CD4-positive, alpha-beta T cell treated with Interleukin-12 subunit alpha and Interleukin-12 subunit beta, for 1 hour (primary cell): ENCODE data around the gene CNTN2.

Experiments used
- DNase-seq: peaks from one replicate; pipeline ENCODE4 v3.0.0-alpha.2; 2020

The CNTN2 gene

GRCh38 chr1:205025239-205025638 is 17.8 kb upstream of the CNTN2 start:
- DNase-seq = no peak

DNA sequence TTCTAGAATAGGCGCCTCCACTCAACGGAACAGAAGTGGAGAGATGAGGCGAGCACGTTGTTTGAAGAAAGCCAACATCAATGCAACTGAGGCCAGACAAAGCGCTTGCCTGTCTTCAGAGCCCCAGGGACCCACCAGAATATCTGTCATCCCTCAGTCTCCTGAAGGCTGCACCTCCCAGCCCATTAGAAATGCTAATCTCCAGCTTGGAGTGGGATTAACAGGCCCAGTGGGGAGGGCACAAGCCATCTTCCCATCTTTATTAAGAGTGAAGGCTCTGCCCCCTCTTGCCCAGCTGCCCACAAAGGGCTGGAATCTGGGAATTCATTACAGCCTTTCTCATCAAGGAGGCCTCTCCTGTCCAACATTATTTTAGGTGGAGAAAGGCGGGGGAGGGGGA is 16.8 kb upstream of the CNTN2 start:
- DNase-seq = no peak

GRCh38 chr1:205028390-205028789 is 14.6 kb upstream of the CNTN2 start:
- DNase-seq = no peak

GRCh38 chr1:205028924-205029323 is 14.1 kb upstream of the CNTN2 start:
- no peak for DNase-seq

DNA sequence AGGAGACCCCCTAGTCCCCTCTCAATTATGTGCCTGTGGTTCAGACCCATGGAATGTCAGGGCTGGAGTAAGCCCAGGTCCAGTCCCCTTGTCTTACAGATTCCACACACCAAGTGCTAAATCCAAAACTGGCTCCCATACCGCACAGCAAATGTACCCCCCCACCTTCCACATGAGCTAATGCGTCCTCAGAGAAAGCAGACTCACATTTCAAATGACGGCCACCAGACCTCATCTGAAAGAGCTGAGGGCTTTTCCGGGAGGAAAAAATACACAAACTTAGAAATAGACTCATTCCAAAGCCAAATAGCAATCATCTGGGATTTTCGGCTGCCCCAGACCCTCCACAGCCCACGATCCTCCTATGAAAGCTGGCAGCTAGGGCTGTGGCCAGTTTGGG is 12.8 kb upstream of the CNTN2 start:
- no peak for DNase-seq

- no peak for DNase-seq
These were observed 12.1 kb upstream of the CNTN2 start for GRCh38 chr1:205030896-205031295.

GRCh38 chr1:205032508-205032907 is 10.5 kb upstream of the CNTN2 start:
- no peak for DNase-seq

- DNase-seq = no peak
These were observed 5.5 kb upstream of the CNTN2 start for GRCh38 chr1:205037539-205037938.

- no peak for DNase-seq
These were observed 4.8 kb upstream of the CNTN2 start for GRCh38 chr1:205038132-205038786.

- DNase-seq = no peak
These were observed 1.9 kb upstream of the CNTN2 start for GRCh38 chr1:205041001-205041715.

GRCh38 chr1:205041998-205042910 is 758 bp upstream of the CNTN2 start:
- DNase-seq = no peak

GRCh38 chr1:205043866-205044265 is 854 bp downstream of the CNTN2 start:
- DNase-seq = no peak

GRCh38 chr1:205044741-205045140 is 1.7 kb downstream of the CNTN2 start:
- no peak for DNase-seq

- no peak for DNase-seq
These were observed 2.1 kb downstream of the CNTN2 start for GRCh38 chr1:205045146-205045545.

- no peak for DNase-seq
These were observed 3.9 kb downstream of the CNTN2 start for GRCh38 chr1:205046870-205047269.

DNA sequence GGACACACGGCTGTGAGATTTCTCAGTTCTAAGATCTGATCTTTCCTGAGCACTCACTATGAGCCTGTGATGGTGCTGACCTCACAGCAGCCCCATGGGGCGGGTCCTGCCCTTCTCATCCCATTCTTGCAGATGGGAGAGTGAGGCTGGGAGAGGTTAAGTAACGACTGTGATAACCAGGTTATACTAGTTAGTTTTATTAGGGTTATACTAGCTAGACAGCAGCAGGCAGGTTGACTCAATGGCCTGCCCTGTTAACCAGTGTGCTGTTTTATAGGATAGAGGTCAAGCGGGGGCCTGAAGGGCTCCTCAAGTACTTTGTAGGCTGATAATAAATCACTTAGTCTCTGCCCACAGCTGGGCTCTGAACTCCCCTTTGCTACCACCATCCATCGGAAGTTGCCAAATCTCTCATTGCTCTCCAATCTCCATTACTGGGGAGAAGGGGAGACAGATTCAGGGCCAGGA is 4.8 kb downstream of the CNTN2 start:
- DNase-seq = no peak

DNA sequence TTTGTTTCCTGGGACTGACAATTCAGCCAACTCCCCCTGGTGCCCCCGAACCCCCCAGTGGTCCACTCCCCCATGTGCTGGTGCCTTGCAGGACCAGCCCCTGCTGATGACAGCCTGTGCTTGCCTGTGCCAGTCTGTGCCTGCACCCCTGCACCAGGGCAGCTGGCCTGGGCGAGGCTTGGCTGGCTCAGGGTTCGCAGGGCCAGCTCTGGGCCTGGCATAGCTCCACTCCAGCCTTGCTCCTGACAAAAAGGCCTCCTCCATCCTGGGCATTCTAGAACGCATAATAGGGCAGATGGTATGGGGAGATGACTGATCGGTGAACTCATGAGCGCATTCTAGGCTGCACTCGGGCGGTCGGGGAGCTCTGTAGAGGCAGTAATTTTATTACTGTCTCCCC is 5.4 kb downstream of the CNTN2 start:
- DNase-seq = no peak

- DNase-seq = no peak
These were observed 6.5 kb downstream of the CNTN2 start for GRCh38 chr1:205049479-205049878.

DNA sequence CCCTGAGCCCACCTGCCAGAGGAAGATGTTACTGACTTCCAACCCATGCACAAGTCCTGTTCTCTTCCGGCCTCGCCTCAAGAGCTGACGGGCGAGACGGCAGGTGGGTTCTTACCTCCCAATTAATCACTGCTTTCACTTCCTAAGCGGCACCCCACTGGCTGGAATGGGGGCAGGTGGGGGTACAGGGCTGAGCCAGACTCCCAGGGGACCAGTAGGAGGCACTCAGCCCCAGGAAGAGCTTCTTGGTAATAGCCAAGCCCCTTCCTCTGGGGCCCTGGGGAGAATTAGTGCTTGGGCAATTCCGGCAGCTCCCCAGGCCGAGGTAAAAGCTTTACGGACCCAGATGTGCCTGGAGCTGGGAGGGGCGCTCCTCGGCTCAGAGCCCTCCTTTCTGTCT is 9.7 kb downstream of the CNTN2 start:
- DNase-seq = no peak

- no peak for DNase-seq
These were observed 10.3 kb downstream of the CNTN2 start for GRCh38 chr1:205053296-205053695.

DNA sequence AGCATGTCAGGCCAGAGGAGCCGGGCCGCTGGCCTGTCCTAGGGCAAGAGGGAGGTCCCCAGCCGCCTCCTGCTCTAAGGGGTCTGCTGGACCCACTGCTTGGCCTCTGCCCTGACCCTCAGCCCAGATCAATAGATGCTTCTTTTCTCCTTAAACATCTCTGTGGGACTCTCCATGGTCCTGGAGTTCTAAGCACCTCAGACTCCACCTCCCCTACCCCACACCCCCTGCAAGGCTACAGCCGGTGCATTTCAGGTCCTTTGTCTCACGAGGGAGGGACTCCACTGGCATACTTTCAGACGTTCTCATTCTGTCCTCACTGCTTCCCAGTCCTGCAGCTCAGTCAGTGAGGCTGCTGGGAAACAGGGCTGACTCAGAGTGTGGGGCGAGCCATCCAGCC is 11.0 kb downstream of the CNTN2 start:
- no peak for DNase-seq

- DNase-seq = no peak
These were observed 13.2 kb downstream of the CNTN2 start for GRCh38 chr1:205056188-205056611.

DNA sequence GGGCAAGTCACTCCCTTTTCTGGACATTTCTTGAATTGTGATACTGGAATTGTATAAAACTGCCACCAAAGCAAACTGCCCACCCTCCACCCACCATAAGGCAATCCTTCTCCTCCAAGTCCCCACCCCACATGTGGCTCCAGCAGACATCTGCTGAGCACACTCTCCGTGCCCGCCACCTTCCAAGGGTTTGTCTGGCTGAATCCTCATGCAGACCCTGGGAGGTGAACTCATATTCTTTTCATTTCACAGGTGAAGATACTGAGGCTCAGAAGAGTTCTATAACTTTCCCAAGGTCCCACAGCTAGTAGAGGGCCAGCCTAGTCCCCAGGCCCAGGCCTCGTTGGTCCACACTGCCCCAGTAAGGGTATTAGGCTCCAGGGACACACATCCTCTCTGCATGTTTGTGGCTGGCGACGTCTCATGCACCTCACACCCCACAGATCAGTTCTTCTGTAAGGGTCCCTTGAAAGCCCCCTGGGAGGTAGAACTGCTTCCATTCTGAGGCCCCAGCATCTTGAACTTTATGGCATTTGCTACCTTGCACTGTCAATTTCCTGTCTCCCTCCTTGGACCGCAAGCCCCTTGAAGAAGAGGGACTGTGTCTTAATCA is 14.1 kb downstream of the CNTN2 start:
- DNase-seq = no peak
